Osteocyte (in vitro differentiated cells): ENCODE results near the gene KMT2B. TPM values are rescaled to one million over a fixed set of nuclear protein-coding genes. Genes with fewer than 3 reads are reported as not detected.

Experiments
- DNase-seq: peaks from one replicate; pipeline ENCODE4 v3.0.0; 2021; ENCODE audit warnings: mixed read lengths; ENCODE audit not compliant: unreplicated experiment; ENCODE audit errors: extremely low spot score
- H3K27ac Mint-ChIP-seq: one replicate; pipeline ENCODE4 v1.8.0; 2021; ENCODE audit warnings: mild to moderate bottlenecking, mixed read lengths; ENCODE audit not compliant: unreplicated experiment
- H3K27me3 Mint-ChIP-seq: one replicate; pipeline ENCODE4 v1.8.0; 2021; ENCODE audit warnings: mixed read lengths; ENCODE audit not compliant: unreplicated experiment
- H3K36me3 Mint-ChIP-seq: one replicate; pipeline ENCODE4 v1.8.0; 2021; ENCODE audit warnings: mixed read lengths; ENCODE audit not compliant: unreplicated experiment
- H3K4me1 Mint-ChIP-seq: one replicate; pipeline ENCODE4 v1.8.0; 2021; ENCODE audit warnings: mixed read lengths; ENCODE audit not compliant: unreplicated experiment
- H3K4me3 Mint-ChIP-seq: one replicate; pipeline ENCODE4 v1.8.0; 2021; ENCODE audit warnings: mild to moderate bottlenecking, moderate library complexity, mixed read lengths; ENCODE audit not compliant: unreplicated experiment
- H3K9me3 Mint-ChIP-seq: one replicate; pipeline ENCODE4 v1.8.0; 2021; ENCODE audit warnings: mixed read lengths; ENCODE audit not compliant: unreplicated experiment
- CTCF ChIP-seq: fragments of 200-600 bp; sonication (generic); IDR thresholded peaks from 2 replicates; pipeline ENCODE4 v1.5.0; 2021; ENCODE audit warnings: antibody characterized with exemption, mild to moderate bottlenecking, moderate library complexity
- long read RNA-seq: library from polyadenylated mRNA; unstranded; transcript quantifications from one replicate; pipeline ENCODE4 v2.0.0, GENCODE V29; 2021
- total RNA-seq: library from RNA; stranded (reverse); gene quantifications from 2 replicates; pipeline ENCODE4 v1.2.1, GENCODE V29; 2021

The KMT2B gene, protein sequence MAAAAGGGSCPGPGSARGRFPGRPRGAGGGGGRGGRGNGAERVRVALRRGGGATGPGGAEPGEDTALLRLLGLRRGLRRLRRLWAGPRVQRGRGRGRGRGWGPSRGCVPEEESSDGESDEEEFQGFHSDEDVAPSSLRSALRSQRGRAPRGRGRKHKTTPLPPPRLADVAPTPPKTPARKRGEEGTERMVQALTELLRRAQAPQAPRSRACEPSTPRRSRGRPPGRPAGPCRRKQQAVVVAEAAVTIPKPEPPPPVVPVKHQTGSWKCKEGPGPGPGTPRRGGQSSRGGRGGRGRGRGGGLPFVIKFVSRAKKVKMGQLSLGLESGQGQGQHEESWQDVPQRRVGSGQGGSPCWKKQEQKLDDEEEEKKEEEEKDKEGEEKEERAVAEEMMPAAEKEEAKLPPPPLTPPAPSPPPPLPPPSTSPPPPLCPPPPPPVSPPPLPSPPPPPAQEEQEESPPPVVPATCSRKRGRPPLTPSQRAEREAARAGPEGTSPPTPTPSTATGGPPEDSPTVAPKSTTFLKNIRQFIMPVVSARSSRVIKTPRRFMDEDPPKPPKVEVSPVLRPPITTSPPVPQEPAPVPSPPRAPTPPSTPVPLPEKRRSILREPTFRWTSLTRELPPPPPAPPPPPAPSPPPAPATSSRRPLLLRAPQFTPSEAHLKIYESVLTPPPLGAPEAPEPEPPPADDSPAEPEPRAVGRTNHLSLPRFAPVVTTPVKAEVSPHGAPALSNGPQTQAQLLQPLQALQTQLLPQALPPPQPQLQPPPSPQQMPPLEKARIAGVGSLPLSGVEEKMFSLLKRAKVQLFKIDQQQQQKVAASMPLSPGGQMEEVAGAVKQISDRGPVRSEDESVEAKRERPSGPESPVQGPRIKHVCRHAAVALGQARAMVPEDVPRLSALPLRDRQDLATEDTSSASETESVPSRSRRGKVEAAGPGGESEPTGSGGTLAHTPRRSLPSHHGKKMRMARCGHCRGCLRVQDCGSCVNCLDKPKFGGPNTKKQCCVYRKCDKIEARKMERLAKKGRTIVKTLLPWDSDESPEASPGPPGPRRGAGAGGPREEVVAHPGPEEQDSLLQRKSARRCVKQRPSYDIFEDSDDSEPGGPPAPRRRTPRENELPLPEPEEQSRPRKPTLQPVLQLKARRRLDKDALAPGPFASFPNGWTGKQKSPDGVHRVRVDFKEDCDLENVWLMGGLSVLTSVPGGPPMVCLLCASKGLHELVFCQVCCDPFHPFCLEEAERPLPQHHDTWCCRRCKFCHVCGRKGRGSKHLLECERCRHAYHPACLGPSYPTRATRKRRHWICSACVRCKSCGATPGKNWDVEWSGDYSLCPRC (N-terminal part only)
- 45.1 and 45.3 TPM in 2 replicates for total RNA-seq
- long read RNA-seq, partial matches to known transcripts, result 2 of 2 reads
- long read RNA-seq, other reads (novel, unspliced or antisense), result 0 of 2 reads

DNA sequence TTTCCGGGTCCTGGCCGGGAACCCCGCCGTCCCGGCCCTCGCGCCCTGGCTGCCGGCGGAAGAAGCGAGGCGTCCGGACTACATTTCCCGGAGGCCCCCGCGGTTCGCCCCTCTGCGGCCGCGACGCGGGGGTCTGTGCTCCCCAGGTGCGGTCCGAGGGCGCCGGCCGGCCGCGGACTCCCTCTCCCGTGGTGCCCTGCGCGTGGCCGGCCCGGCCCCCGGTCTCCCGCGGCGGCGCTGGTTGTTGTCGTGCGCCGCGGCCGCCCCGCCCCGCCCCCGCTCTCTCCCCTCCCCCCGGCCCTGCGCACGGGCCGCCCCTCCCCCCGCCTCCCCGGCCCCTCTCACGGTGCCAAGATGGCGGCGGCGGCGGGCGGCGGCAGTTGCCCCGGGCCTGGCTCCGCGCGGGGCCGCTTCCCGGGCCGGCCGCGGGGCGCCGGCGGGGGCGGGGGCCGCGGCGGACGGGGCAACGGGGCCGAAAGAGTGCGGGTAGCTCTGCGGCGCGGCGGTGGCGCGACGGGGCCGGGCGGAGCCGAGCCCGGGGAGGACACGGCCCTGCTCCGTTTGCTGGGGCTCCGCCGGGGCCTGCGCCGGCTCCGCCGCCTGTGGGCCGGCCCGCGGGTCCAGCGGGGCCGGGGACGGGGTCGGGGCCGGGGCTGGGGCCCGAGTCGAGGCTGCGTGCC lies at the start of gene KMT2B:
Gene KMT2B, plus strand, starts transcription at position 339 of the 680 bp plus-strand sequence. Its CDS starts 16 bp downstream, at position 355.
- no peak for TF ChIP-seq CTCF
- H3K36me3 Mint-ChIP-seq, result peaks cover 15% of the 10 kb centered on the region
- peak within 1 kb of the TSS; percentile 91 for H3K4me3 Mint-ChIP-seq
- H3K4me1 Mint-ChIP-seq, result peaks cover 26% of the 10 kb centered on the region
- peak; percentile 99 for DNase-seq
- H3K9me3 Mint-ChIP-seq, result no peaks in the 10 kb centered on the region
- peak within 1 kb of the TSS; percentile 98 for H3K27ac Mint-ChIP-seq
- H3K27me3 Mint-ChIP-seq, result no peaks in the 10 kb centered on the region

DNA sequence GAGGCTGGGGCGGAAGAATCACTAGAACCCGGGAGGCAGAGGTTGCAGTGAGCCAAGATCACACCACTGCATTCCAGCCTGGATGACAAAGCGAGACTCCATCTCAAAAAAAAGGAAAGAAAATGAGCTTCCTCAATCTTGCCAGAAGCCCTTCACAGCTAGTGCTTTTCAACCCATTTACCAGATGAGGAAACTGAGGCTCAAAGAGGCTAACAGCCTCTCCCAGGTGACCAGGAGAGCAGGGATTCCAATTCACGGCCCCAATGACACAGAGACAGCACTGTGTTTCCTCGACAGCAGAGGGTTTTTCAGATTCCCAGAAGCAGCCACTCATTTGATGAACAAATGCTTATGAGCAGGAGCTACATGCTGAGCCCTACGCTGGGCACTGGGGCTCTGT lies 48.2 kb upstream of the KMT2B start:
- Mint-ChIP-seq H3K36me3 (no peaks in the 10 kb centered on the region), H3K27ac (no peak overlapping the region), H3K4me1 (peaks cover 8% of the 10 kb centered on the region), H3K4me3 (no peak overlapping the region), H3K9me3 (no peaks in the 10 kb centered on the region), H3K27me3 (peaks cover 15% of the 10 kb centered on the region)
- no peak for DNase-seq
- no peak for TF ChIP-seq CTCF

- H3K4me1 Mint-ChIP-seq, result peaks cover 8% of the 10 kb centered on the region
- H3K9me3 Mint-ChIP-seq, result no peaks in the 10 kb centered on the region
- no peak overlapping the region for H3K4me3 Mint-ChIP-seq
- TF ChIP-seq CTCF, result no peak
- DNase-seq, result no peak
- no peaks in the 10 kb centered on the region for H3K36me3 Mint-ChIP-seq
- peaks cover 15% of the 10 kb centered on the region for H3K27me3 Mint-ChIP-seq
- H3K27ac Mint-ChIP-seq, result no peak overlapping the region
Observed at GRCh38 chr19:35669974-35670373, 47.8 kb upstream of the KMT2B start.

- Mint-ChIP-seq H3K36me3 (no peaks in the 10 kb centered on the region), H3K4me1 (peaks cover 8% of the 10 kb centered on the region), H3K27me3 (peaks cover 16% of the 10 kb centered on the region), H3K27ac (no peak overlapping the region), H3K9me3 (no peaks in the 10 kb centered on the region), H3K4me3 (no peak overlapping the region)
- DNase-seq, result no peak
- TF ChIP-seq CTCF, result no peak
Observed at GRCh38 chr19:35670686-35671085, 47.1 kb upstream of the KMT2B start.
